Ishikawa (cell line): ENCODE results near the gene AGAP1.
A peak's percentile ranks its signal among the peaks of the same experiment; 100 is the strongest.

Experiments used
- CEBPB ChIP-seq: IDR thresholded peaks from 2 replicates; pipeline ENCODE4 v1.6.1; 2012
- CREB1 ChIP-seq: IDR thresholded peaks from 2 replicates; pipeline ENCODE4 v1.6.1; 2012; ENCODE audit warnings: low read depth
- EGR1 ChIP-seq: IDR thresholded peaks from 2 replicates; pipeline ENCODE4 v1.6.1; 2012
- EP300 ChIP-seq: IDR thresholded peaks from 2 replicates; pipeline ENCODE4 v1.6.1; 2012; ENCODE audit warnings: borderline replicate concordance
- FOXM1 ChIP-seq: IDR thresholded peaks from 2 replicates; pipeline ENCODE4 v1.6.1; 2012; ENCODE audit warnings: low read depth, borderline replicate concordance
- MAX ChIP-seq: IDR thresholded peaks from 2 replicates; pipeline ENCODE4 v1.6.1; 2012
- NFIC ChIP-seq: IDR thresholded peaks from 2 replicates; pipeline ENCODE4 v1.6.1; 2012
- RAD21 ChIP-seq: IDR thresholded peaks from 2 replicates; pipeline ENCODE4 v1.6.1; 2012; ENCODE audit warnings: low read depth
- REST ChIP-seq: IDR thresholded peaks from 2 replicates; pipeline ENCODE4 v1.6.1; 2012; ENCODE audit warnings: low read depth, mild to moderate bottlenecking
- TAF1 ChIP-seq: IDR thresholded peaks from 2 replicates; pipeline ENCODE4 v1.6.1; 2012; ENCODE audit warnings: low read depth, mild to moderate bottlenecking
- TCF12 ChIP-seq: IDR thresholded peaks from 2 replicates; pipeline ENCODE4 v1.6.1; 2012; ENCODE audit warnings: low read depth
- TEAD4 ChIP-seq: IDR thresholded peaks from 2 replicates; pipeline ENCODE4 v1.6.1; 2012
- USF1 ChIP-seq: IDR thresholded peaks from 2 replicates; pipeline ENCODE4 v1.6.1; 2012
- YY1 ChIP-seq: IDR thresholded peaks from 2 replicates; pipeline ENCODE4 v1.6.1; 2012; ENCODE audit warnings: low read depth
- ZBTB7A ChIP-seq: IDR thresholded peaks from 2 replicates; pipeline ENCODE4 v1.6.1; 2012; ENCODE audit warnings: low read depth

The AGAP1 gene

GRCh38 chr2:235550378-235550760, 56.5 kb downstream of the AGAP1 start:
- TF ChIP-seq MAX = no peak
- no peak for TF ChIP-seq YY1
- TF ChIP-seq TCF12 = no peak
- TF ChIP-seq REST = no peak
- no peak for TF ChIP-seq FOXM1
- TF ChIP-seq USF1 = no peak
- TF ChIP-seq TEAD4 = no peak
- TF ChIP-seq TAF1 = no peak
- TF ChIP-seq CREB1 = no peak
- no peak for TF ChIP-seq RAD21
- no peak for TF ChIP-seq EGR1
- TF ChIP-seq CEBPB = no peak
- TF ChIP-seq NFIC = no peak
- no peak for TF ChIP-seq EP300
- no peak for TF ChIP-seq ZBTB7A

DNA sequence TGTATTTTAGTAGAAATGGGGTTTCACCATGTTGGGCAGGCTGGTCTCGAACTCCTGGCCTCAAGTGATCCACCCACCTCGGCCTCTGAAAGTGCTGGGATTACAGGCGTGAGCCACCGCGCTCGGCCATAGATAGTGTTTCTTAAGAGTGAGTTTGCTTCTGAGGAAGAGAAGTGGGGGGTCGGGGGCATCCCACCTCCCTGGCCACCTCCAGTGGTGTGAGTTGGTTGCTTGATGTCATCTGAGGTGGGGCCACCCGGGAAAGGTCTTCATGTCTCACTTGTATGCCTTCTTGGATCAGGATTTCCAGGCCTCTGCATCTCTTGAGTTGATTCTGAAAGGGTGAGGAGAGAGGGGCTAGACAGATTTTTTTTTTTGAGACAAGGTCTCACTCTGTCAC, 57.1 kb downstream of the AGAP1 start:
- TF ChIP-seq MAX (no peak), EGR1 (no peak), RAD21 (no peak), YY1 (no peak)

DNA sequence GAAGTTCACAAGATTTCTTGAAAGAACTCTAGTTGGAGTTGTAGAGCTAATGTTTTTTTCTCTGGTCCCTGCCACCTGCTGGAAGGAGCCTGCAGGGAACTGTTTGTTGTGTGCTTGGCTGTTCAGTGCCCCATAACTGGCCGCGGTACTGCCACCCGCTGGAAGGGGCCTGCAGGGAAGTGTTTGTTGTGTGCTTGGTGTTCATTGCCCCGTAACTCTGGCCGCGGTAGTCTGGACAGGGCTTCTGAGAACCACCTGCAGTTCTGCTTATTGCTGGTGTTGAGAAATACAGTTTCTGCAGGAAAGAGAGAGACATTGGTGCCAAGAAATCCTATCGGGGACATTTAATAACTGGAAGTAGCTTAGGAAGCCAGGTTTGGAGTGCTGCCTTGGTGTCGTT, 58.1 kb downstream of the AGAP1 start:
- peak; percentile 90 for TF ChIP-seq TCF12
- no peak for TF ChIP-seq EGR1
- TF ChIP-seq MAX = no peak
- TF ChIP-seq REST = peak; percentile 35; the same call in 1 of the 2 replicates
- 0 out of 2 replicates have a peak, but pooled peaks have one; percentile 23 for TF ChIP-seq FOXM1
- TF ChIP-seq TAF1 = no peak
- peak; percentile 57 for TF ChIP-seq TEAD4
- TF ChIP-seq EP300 = peak; percentile 80
- no peak for TF ChIP-seq ZBTB7A
- TF ChIP-seq CEBPB = peak; percentile 92
- TF ChIP-seq RAD21 = peak; percentile 63
- no peak for TF ChIP-seq USF1
- no peak for TF ChIP-seq YY1
- TF ChIP-seq CREB1 = no peak
- peak; percentile 90 for TF ChIP-seq NFIC

DNA sequence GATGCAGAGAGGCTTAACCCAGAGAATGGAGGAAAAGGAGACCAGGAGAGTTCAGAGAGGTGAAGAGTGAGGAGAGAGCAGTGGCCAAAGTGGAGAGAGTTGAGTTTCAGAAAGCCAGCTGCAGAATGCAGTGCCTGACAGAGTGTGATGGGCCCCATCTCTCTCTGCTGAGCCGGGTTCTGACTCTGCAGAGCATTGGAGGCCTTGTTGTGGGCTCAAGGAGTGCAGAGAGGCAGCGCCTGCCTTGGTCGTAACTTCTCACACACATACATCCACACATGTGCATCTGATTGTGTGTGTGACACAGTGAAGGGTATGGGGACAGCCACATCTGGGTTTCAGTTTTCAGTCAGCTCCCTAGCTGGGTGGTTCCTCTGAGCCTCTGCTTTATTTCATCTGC, 58.8 kb downstream of the AGAP1 start:
- TF ChIP-seq CREB1 = no peak
- no peak for TF ChIP-seq TCF12

DNA sequence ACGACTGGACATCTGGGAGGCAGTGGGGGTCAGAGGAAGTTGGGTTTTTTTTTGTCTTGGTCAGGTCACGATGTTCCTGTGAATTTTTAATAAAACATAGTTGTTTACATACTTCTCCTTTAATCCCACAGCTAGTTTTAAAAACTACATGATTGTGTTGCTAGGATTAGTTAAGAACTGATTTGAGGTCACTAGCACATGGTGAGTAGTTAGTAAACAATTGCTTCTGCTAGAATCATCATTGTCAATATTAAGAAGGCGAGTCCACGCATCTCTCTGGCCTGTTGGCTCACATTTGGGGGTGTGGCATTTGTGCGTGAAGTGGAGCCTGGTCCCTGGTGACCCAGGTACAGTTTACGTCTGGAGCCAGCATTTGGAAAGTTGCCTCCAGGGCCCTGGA, 59.4 kb downstream of the AGAP1 start:
- TF ChIP-seq REST = no peak
- no peak for TF ChIP-seq TEAD4
- TF ChIP-seq MAX = no peak
- no peak for TF ChIP-seq EP300
- TF ChIP-seq ZBTB7A = no peak
- TF ChIP-seq CEBPB = no peak
- TF ChIP-seq USF1 = no peak
- TF ChIP-seq NFIC = no peak
- TF ChIP-seq TAF1 = no peak
- no peak for TF ChIP-seq YY1
- TF ChIP-seq FOXM1 = no peak
- no peak for TF ChIP-seq TCF12
